HepG2 (cell line): ENCODE measurements around the gene AHSG. TPM values are rescaled to one million over a fixed set of nuclear protein-coding genes. Genes with fewer than 3 reads are reported as not detected.

ENCODE experiments used
- ATRX ChIP-seq: sonication (generic); formaldehyde crosslinking; IDR thresholded peaks from 2 replicates; pipeline ENCODE4 v1.4.0; 2020; ENCODE audit warnings: missing genetic modification reagents, borderline replicate concordance
- CREM ChIP-seq, 2 experiments: sonication (generic) in 1 of 2; formaldehyde crosslinking in 1 of 2; IDR thresholded peaks; 2 replicates each; pipeline versions ENCODE4 v1.4.0 to v1.6.1; 2016 to 2020; ENCODE audit warnings: antibody characterized with exemption in 1 of 2, mild to moderate bottlenecking in 1 of 2, missing genetic modification reagents in 1 of 2
- HMG20B ChIP-seq: conservative IDR thresholded peaks from 2 replicates; pipeline ENCODE4 v1.6.1; 2016; ENCODE audit warnings: missing genetic modification reagents, missing compliant biosample characterization
- HNRNPH1 ChIP-seq: fragments of 200-400 bp; formaldehyde crosslinking; optimal IDR thresholded peaks from 2 replicates; pipeline ENCODE3; 2017; ENCODE audit warnings: mild to moderate bottlenecking, low read depth, low read length
- HNRNPUL1 ChIP-seq: fragments of 200-400 bp; formaldehyde crosslinking; IDR thresholded peaks from 2 replicates; pipeline ENCODE4 v1.6.1; 2017; ENCODE audit warnings: low read depth, mild to moderate bottlenecking, low read length, moderate library complexity
- HOMEZ ChIP-seq: IDR thresholded peaks from 2 replicates; pipeline ENCODE4 v1.6.1; 2016; ENCODE audit warnings: low read depth
- KDM6A ChIP-seq: IDR thresholded peaks from 2 replicates; pipeline ENCODE4 v1.6.1; 2016; ENCODE audit warnings: low read depth
- MAFF ChIP-seq: IDR thresholded peaks from 2 replicates; pipeline ENCODE4 v1.6.1; 2011; ENCODE audit warnings: low read depth, low read length, improper control_type of control experiment
- MBD4 ChIP-seq: IDR thresholded peaks from 2 replicates; pipeline ENCODE4 v1.6.1; 2012; ENCODE audit warnings: low read length, inconsistent platforms, borderline replicate concordance
- MTA1 ChIP-seq: sonication (generic); formaldehyde crosslinking; IDR thresholded peaks from 2 replicates; pipeline ENCODE4 v1.4.0; 2020; ENCODE audit warnings: missing genetic modification reagents, mild to moderate bottlenecking, borderline replicate concordance
- MYNN ChIP-seq: sonication (generic); formaldehyde crosslinking; IDR thresholded peaks from 2 replicates; pipeline ENCODE4 v1.4.0; 2020; ENCODE audit warnings: mild to moderate bottlenecking, low read depth, missing genetic modification reagents
- PAWR ChIP-seq: sonication (generic); formaldehyde crosslinking; IDR thresholded peaks from 2 replicates; pipeline ENCODE4 v1.4.0; 2020; ENCODE audit warnings: missing genetic modification reagents, mild to moderate bottlenecking, borderline replicate concordance
- POGZ ChIP-seq: sonication (generic); formaldehyde crosslinking; IDR thresholded peaks from 2 replicates; pipeline ENCODE4 v1.4.0; 2020; ENCODE audit warnings: mild to moderate bottlenecking, missing genetic modification reagents
- POLR2AphosphoS5 ChIP-seq: IDR thresholded peaks from 2 replicates; pipeline ENCODE4 v1.6.1; 2012; ENCODE audit warnings: low read depth, low read length
- SOX5 ChIP-seq: IDR thresholded peaks from 2 replicates; pipeline ENCODE4 v1.6.1; 2016; ENCODE audit warnings: borderline replicate concordance
- SP1 ChIP-seq, 2 experiments: fragments of 450-650 bp in 1 of 2; sonication (generic) in 1 of 2; formaldehyde crosslinking in 1 of 2; IDR thresholded peaks; 2 replicates each; pipeline versions ENCODE4 v1.4.0 to v1.6.1; 2016 to 2020; ENCODE audit warnings: missing genetic modification reagents in 1 of 2
- SP140L ChIP-seq: sonication (generic); formaldehyde crosslinking; IDR thresholded peaks from 2 replicates; pipeline ENCODE4 v1.4.0; 2020; ENCODE audit warnings: missing genetic modification reagents, borderline replicate concordance
- TARDBP ChIP-seq: sonication (generic); formaldehyde crosslinking; IDR thresholded peaks from 2 replicates; pipeline ENCODE4 v1.8.0; 2022; ENCODE audit warnings: mild to moderate bottlenecking, missing genetic modification reagents
- TBX2 ChIP-seq: sonication (generic); formaldehyde crosslinking; IDR thresholded peaks from 2 replicates; pipeline ENCODE4 v1.5.0; 2020; ENCODE audit warnings: missing genetic modification reagents, mild to moderate bottlenecking, borderline replicate concordance
- TFE3 ChIP-seq: IDR thresholded peaks from 2 replicates; pipeline ENCODE4 v1.6.1; 2016
- ZBTB42 ChIP-seq: sonication (generic); formaldehyde crosslinking; IDR thresholded peaks from 2 replicates; pipeline ENCODE4 v1.5.0; 2020; ENCODE audit warnings: mild to moderate bottlenecking, missing genetic modification reagents
- ZMAT5 ChIP-seq: sonication (generic); formaldehyde crosslinking; IDR thresholded peaks from 2 replicates; pipeline ENCODE4 v1.5.0; 2020; ENCODE audit warnings: mild to moderate bottlenecking, low read depth, missing genetic modification reagents, borderline replicate concordance
- ZNF30 ChIP-seq: sonication (generic); formaldehyde crosslinking; IDR thresholded peaks from 2 replicates; pipeline ENCODE4 v1.5.0; 2020; ENCODE audit warnings: mild to moderate bottlenecking, missing genetic modification reagents
- ZNF317 ChIP-seq: sonication (generic); formaldehyde crosslinking; IDR thresholded peaks from 2 replicates; pipeline ENCODE4 v1.5.0; 2020; ENCODE audit warnings: mild to moderate bottlenecking, missing genetic modification reagents
- ZNF431 ChIP-seq: sonication (generic); formaldehyde crosslinking; IDR thresholded peaks from 2 replicates; pipeline ENCODE4 v1.9.0; 2022; ENCODE audit warnings: missing genetic modification reagents, low read depth, mild to moderate bottlenecking, borderline replicate concordance
- ZNF558 ChIP-seq: sonication (generic); formaldehyde crosslinking; IDR thresholded peaks from 2 replicates; pipeline ENCODE4 v1.9.0; 2022; ENCODE audit warnings: mild to moderate bottlenecking, missing genetic modification reagents, borderline replicate concordance
- ZNF616 ChIP-seq: sonication (generic); formaldehyde crosslinking; IDR thresholded peaks from 2 replicates; pipeline ENCODE4 v1.5.0; 2020; ENCODE audit warnings: low read depth, mild to moderate bottlenecking, missing genetic modification reagents
- ZNF652 ChIP-seq: IDR thresholded peaks from 2 replicates; pipeline ENCODE4 v1.6.1; 2016; ENCODE audit warnings: low read depth, borderline replicate concordance
- ZNF670 ChIP-seq: sonication (generic); formaldehyde crosslinking; IDR thresholded peaks from 2 replicates; pipeline ENCODE4 v1.8.0; 2022; ENCODE audit warnings: mild to moderate bottlenecking, missing genetic modification reagents, borderline replicate concordance
- ZSCAN9 ChIP-seq: IDR thresholded peaks from 2 replicates; pipeline ENCODE4 v1.6.1; 2016; ENCODE audit warnings: borderline replicate concordance
- polyA plus RNA-seq, 8 experiments: library from polyadenylated mRNA; depleted of rRNA in 3 of 8; stranded (reverse) in 7 of 8; unstranded in 1 of 8; fragments of >200 nt; fragmentation: Illumina TruSeq in 4 of 8; extraction: Trizol in 4 of 8; gene quantifications; 2 replicates each; pipeline versions ENCODE4 v1.2.1 to v1.2.3, GENCODE V29; 2011 to 2016; ENCODE audit warnings: low read depth in 4 of 8, missing spikeins in 1 of 8, mixed read lengths in 1 of 8; ENCODE audit not compliant: insufficient read depth in 1 of 8
- total RNA-seq, 5 experiments: library from RNA; depleted of rRNA; stranded (reverse); fragments of >200 nt; fragmentation: Illumina TruSeq; extraction: Trizol; gene quantifications; 2 replicates each; pipeline ENCODE4 v1.2.3, GENCODE V29; 2016; ENCODE audit warnings: low read depth in 1 of 5

AHSG gene
- total and polyA plus RNA-seq, 2 of the 13 experiments (the other 11 are each of a cell fraction or from before 2014, with no cell fraction given), result 2,043 to 19,152 TPM

- TF ChIP-seq ATRX (no peak), HOMEZ (0 out of 2 replicates have a peak, but pooled peaks have one; percentile 7), MTA1 (no peak), ZNF558 (0 out of 2 replicates have a peak, but pooled peaks have one; percentile 26), ZNF30 (no peak), SOX5 (CRISPR knock-in tag) (0 out of 2 replicates have a peak, but pooled peaks have one; percentile 17), ZNF431 (CRISPR knock-in tag) (0 out of 2 replicates have a peak, but pooled peaks have one; percentile 36), ZNF616 (0 out of 2 replicates have a peak, but pooled peaks have one; percentile 16), SP140L (CRISPR knock-in tag) (peak; percentile 19; the same call in 1 of the 2 replicates), MYNN (CRISPR knock-in tag) (no peak), ZNF317 (CRISPR knock-in tag) (no peak), SP1 (IDR thresholded peaks at IDR 0.05) (no peak), SP1 (CRISPR knock-in tag; IDR thresholded peaks at IDR 0.05) (no peak), ZNF652 (CRISPR knock-in tag) (0 out of 2 replicates have a peak, but pooled peaks have one; percentile 12), CREM (IDR thresholded peaks at IDR 0.05) (no peak), CREM (CRISPR knock-in tag; IDR thresholded peaks at IDR 0.05) (no peak), PAWR (CRISPR knock-in tag) (no peak), TFE3 (CRISPR knock-in tag) (peak; percentile 41; the same call in 1 of the 2 replicates), MAFF (no peak), POLR2AphosphoS5 (peak; percentile 71; the same call in 1 of the 2 replicates), HNRNPUL1 (no peak), ZNF670 (CRISPR knock-in tag) (no peak; the same call in 1 of the 2 replicates), TARDBP (CRISPR knock-in tag) (no peak), ZMAT5 (0 out of 2 replicates have a peak, but pooled peaks have one; percentile 44), KDM6A (CRISPR knock-in tag) (peak; percentile 14; the same call in 1 of the 2 replicates), POGZ (no peak), TBX2 (CRISPR knock-in tag) (no peak), MBD4 (no peak), HNRNPH1 (no peak), ZBTB42 (0 out of 2 replicates have a peak, but pooled peaks have one; percentile 57), HMG20B (CRISPR knock-in tag) (no peak), ZSCAN9 (CRISPR knock-in tag) (no peak)
Observed at GRCh38 chr3:186614266-186614596, 1.4 kb downstream of the AHSG start (continued).
